IPS DF 6.9 (cell line): ENCODE results near the gene FAN1.

Experiments
- DNase-seq: peaks from one replicate; pipeline ENCODE4 v3.0.0-alpha.2; 2013; ENCODE audit warnings: low read depth, low spot score
- H3K27ac ChIP-seq: one replicate; pipeline ENCODE4 v1.5.1; 2013; ENCODE audit warnings: low read length, control low read depth
- H3K27me3 ChIP-seq: 2 replicates; pipeline ENCODE4 v1.6.1; 2013; ENCODE audit warnings: mild to moderate bottlenecking, low read length; ENCODE audit not compliant: control insufficient read depth, insufficient read depth
- H3K36me3 ChIP-seq: 2 replicates; pipeline ENCODE4 v1.6.1; 2013; ENCODE audit warnings: low read length; ENCODE audit not compliant: control insufficient read depth, insufficient read depth
- H3K4me1 ChIP-seq: 2 replicates; pipeline ENCODE4 v1.6.1; 2013; ENCODE audit warnings: low read length; ENCODE audit not compliant: control insufficient read depth, insufficient read depth
- H3K4me3 ChIP-seq: 2 replicates; pipeline ENCODE4 v1.5.1; 2013; ENCODE audit warnings: mild to moderate bottlenecking, low read length
- H3K9me3 ChIP-seq: 2 replicates; pipeline ENCODE4 v1.6.1; 2013; ENCODE audit warnings: low read length, inconsistent platforms; ENCODE audit not compliant: control insufficient read depth, insufficient read depth
- WGBS: extraction: QIAGEN DNeasy Blood & Tissue Kit; methylation state at CpG from one replicate; pipeline ENCODE4 v1.1.7; 2013; ENCODE audit warnings: mixed read lengths, missing lambda C conversion rate; ENCODE audit not compliant: insufficient read length, insufficient coverage; 5-methylcytosine and 5-hydroxymethylcytosine counted together

Gene FAN1

GRCh38 chr15:30929064-30929669, 25.5 kb downstream of the FAN1 start:
- WGBS: no CpG with 5 or more reads among the region's 10 CpGs
- no peaks in the 10 kb centered on the region for H3K27me3 ChIP-seq
- H3K27ac ChIP-seq: no peak overlapping the region
- H3K4me3 ChIP-seq: no peak overlapping the region
- H3K9me3 ChIP-seq: no peaks in the 10 kb centered on the region
- H3K36me3 ChIP-seq: peaks cover 27% of the 10 kb centered on the region
- H3K4me1 ChIP-seq: no peaks in the 10 kb centered on the region
- DNase-seq: no peak

- DNase-seq: no peak
- WGBS: no CpG with 5 or more reads among the region's 4 CpGs
- no peaks in the 10 kb centered on the region for H3K9me3 ChIP-seq
- no peaks in the 10 kb centered on the region for H3K4me1 ChIP-seq
- no peak overlapping the region for H3K27ac ChIP-seq
- H3K27me3 ChIP-seq: no peaks in the 10 kb centered on the region
- H3K36me3 ChIP-seq: peaks cover 21% of the 10 kb centered on the region
- H3K4me3 ChIP-seq: no peak overlapping the region
Observed at GRCh38 chr15:30929982-30930381, 26.3 kb downstream of the FAN1 start.

- no peaks in the 10 kb centered on the region for H3K27me3 ChIP-seq
- H3K27ac ChIP-seq: no peak overlapping the region
- H3K36me3 ChIP-seq: peaks cover 17% of the 10 kb centered on the region
- no peaks in the 10 kb centered on the region for H3K9me3 ChIP-seq
- H3K4me1 ChIP-seq: no peaks in the 10 kb centered on the region
- no peak overlapping the region for H3K4me3 ChIP-seq
- no peak for DNase-seq
- no CpG with 5 or more reads among the region's 8 CpGs for WGBS
Observed at GRCh38 chr15:30930422-30930821, 26.7 kb downstream of the FAN1 start.

GRCh38 chr15:30933293-30933692, 29.6 kb downstream of the FAN1 start:
- Histone ChIP-seq H3K4me1 (no peaks in the 10 kb centered on the region), H3K27me3 (no peaks in the 10 kb centered on the region), H3K9me3 (no peaks in the 10 kb centered on the region), H3K27ac (no peak overlapping the region), H3K36me3 (peaks cover 12% of the 10 kb centered on the region), H3K4me3 (no peak overlapping the region)
- DNase-seq: no peak

- no peak overlapping the region for H3K27ac ChIP-seq
- no peak overlapping the region for H3K4me3 ChIP-seq
- no peak for DNase-seq
- peaks cover 10% of the 10 kb centered on the region; the same call in 1 of the 2 replicates for H3K36me3 ChIP-seq
- no peaks in the 10 kb centered on the region for H3K9me3 ChIP-seq
- no peaks in the 10 kb centered on the region for H3K27me3 ChIP-seq
- H3K4me1 ChIP-seq: no peaks in the 10 kb centered on the region
- no CpG with 5 or more reads among the region's 7 CpGs for WGBS
Observed at GRCh38 chr15:30939161-30939560, 35.4 kb downstream of the FAN1 start.

GRCh38 chr15:30940359-30940758, 36.6 kb downstream of the FAN1 start:
- no peak overlapping the region for H3K27ac ChIP-seq
- WGBS: no CpG with 5 or more reads among the region's 4 CpGs

GRCh38 chr15:30941520-30941919, 37.8 kb downstream of the FAN1 start:
- Histone ChIP-seq H3K27me3 (no peaks in the 10 kb centered on the region), H3K27ac (no peak overlapping the region), H3K4me3 (no peak overlapping the region), H3K36me3 (peaks cover 19% of the 10 kb centered on the region; the same call in 1 of the 2 replicates), H3K9me3 (no peaks in the 10 kb centered on the region), H3K4me1 (no peaks in the 10 kb centered on the region)
- WGBS: no CpG with 5 or more reads among the region's 15 CpGs
- DNase-seq: no peak

More at GRCh38 chr15:30940359-30940758, 36.6 kb downstream of the FAN1 start:
- no peaks in the 10 kb centered on the region for H3K9me3 ChIP-seq
- H3K27me3 ChIP-seq: no peaks in the 10 kb centered on the region
- DNase-seq: no peak
- H3K36me3 ChIP-seq: peaks cover 11% of the 10 kb centered on the region; the same call in 1 of the 2 replicates
- no peak overlapping the region for H3K4me3 ChIP-seq
- H3K4me1 ChIP-seq: no peaks in the 10 kb centered on the region

- H3K4me1 ChIP-seq: no peaks in the 10 kb centered on the region
- H3K36me3 ChIP-seq: peaks cover 19% of the 10 kb centered on the region; the same call in 1 of the 2 replicates
- H3K4me3 ChIP-seq: no peak overlapping the region
- no peaks in the 10 kb centered on the region for H3K9me3 ChIP-seq
- no CpG with 5 or more reads among the region's 8 CpGs for WGBS
- DNase-seq: no peak
- no peaks in the 10 kb centered on the region for H3K27me3 ChIP-seq
- H3K27ac ChIP-seq: no peak overlapping the region
Observed at GRCh38 chr15:30943654-30944335, 40.1 kb downstream of the FAN1 start.

- peaks cover 8% of the 10 kb centered on the region; the same call in 1 of the 2 replicates for H3K36me3 ChIP-seq
- no peak overlapping the region for H3K4me3 ChIP-seq
- 0 out of 2 replicates have a peak, but pooled peaks cover 2% of the 10 kb centered on the region for H3K4me1 ChIP-seq
- WGBS: no CpG with 5 or more reads among the region's 7 CpGs
- DNase-seq: no peak
- no peak overlapping the region for H3K27ac ChIP-seq
- no peaks in the 10 kb centered on the region for H3K9me3 ChIP-seq
- H3K27me3 ChIP-seq: no peaks in the 10 kb centered on the region
Observed at GRCh38 chr15:30953183-30953582, 49.5 kb downstream of the FAN1 start.

- no peaks in the 10 kb centered on the region for H3K27me3 ChIP-seq
- no peak overlapping the region for H3K4me3 ChIP-seq
- no peak for DNase-seq
- WGBS: no CpG with 5 or more reads among the region's 7 CpGs
- 0 out of 2 replicates have a peak, but pooled peaks cover 2% of the 10 kb centered on the region for H3K4me1 ChIP-seq
- no peak overlapping the region for H3K27ac ChIP-seq
- H3K36me3 ChIP-seq: peaks cover 10% of the 10 kb centered on the region; the same call in 1 of the 2 replicates
- H3K9me3 ChIP-seq: no peaks in the 10 kb centered on the region
Observed at GRCh38 chr15:30953731-30954378, 50.1 kb downstream of the FAN1 start.
